ENCODE data around the gene NANS.

NANS gene

GRCh38 chr9:98130576-98131228 is 74.2 kb downstream of the NANS start:
- in situ Hi-C loops (cut with MboI; ENCODE audit: low sequenced_read_pairs), result no loop called here

- in situ Hi-C loops (cut with MboI; ENCODE audit: low sequenced_read_pairs), result no loop called here
These were observed 75.6 kb downstream of the NANS start for GRCh38 chr9:98132158-98132557.
